ENCODE data around the gene VN1R5. TPM values are rescaled to one million over a fixed set of nuclear protein-coding genes. Genes with fewer than 3 reads are reported as not detected.

VN1R5 gene
- total RNA-seq, 1 experiment from 2014 or later = not detected

DNA sequence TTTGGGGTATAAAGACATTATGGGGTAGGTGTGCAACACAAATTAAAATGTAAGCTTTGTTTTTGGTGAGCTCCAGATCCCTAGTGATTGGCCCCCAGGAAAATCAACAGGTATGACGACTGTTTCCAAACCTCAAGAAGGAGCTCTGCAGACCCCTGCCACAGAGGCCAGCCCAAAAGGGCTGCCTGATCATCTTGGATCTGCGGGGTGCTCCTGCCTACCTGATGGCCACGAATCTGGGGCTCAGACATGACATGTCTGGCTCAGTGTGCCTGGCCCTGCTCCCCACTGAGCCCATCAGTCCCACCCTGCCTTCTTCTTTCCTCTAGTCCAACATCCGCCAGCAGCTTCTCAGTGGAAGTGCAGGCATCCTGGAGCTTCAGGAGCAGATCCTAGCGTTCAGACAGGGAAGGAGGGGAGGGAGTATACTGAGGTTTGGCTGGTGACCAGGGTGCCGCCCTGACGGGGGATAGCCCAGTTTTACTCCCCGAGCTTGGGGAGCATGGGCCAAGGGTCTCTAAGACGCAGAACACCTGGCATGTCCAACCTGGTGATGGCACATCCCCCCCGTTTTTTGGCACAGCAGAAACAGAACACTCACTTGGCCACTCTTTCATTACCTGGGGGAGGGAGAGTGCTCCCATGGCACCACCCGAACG lies 44.0 kb downstream of the VN1R5 start:
- peaks cover 29% of the 10 kb centered on the region for H3K4me1 ChIP-seq (ENCODE audit: insufficient read depth, low read length)
- no peaks in the 10 kb centered on the region for H3K27me3 ChIP-seq (ENCODE audit: insufficient read depth, low read length)
- H3K4me2 ChIP-seq (ENCODE audit: insufficient read depth, insufficient read length, low read length) = no peak overlapping the region
- no peak overlapping the region for H3K4me3 Mint-ChIP-seq
- H3K79me1 ChIP-seq (ENCODE audit: insufficient read depth, low read depth, low read length, poor library complexity, severe bottlenecking) = no peaks in the 10 kb centered on the region
- no peaks in the 10 kb centered on the region; the same call in 1 of the 2 replicates for H3K27me3 Mint-ChIP-seq (ENCODE audit: low read depth)
- no peak overlapping the region for H4K5ac ChIP-seq (ENCODE audit: insufficient read length, low read depth, low read length)
- peaks cover 52 to 73% (median 65%) of the 10 kb centered on the region in 3 experiments for H3K36me3 Mint-ChIP-seq (ENCODE audit: insufficient read depth in 1 of 3, low read depth in 3 of 3)
- H3K27ac ChIP-seq (ENCODE audit: insufficient read length, low read depth, low read length) = no peak overlapping the region
- no peaks in the 10 kb centered on the region; a peak in 1 of 5 replicates for H3K9me3 Mint-ChIP-seq
- H3K9ac ChIP-seq (ENCODE audit: extremely low read depth, insufficient read length, low read length) = no peak overlapping the region
- H3K9me3 ChIP-seq (ENCODE audit: control insufficient read depth, low read depth, low read length) = no peaks in the 10 kb centered on the region
- H2BK5ac ChIP-seq (ENCODE audit: insufficient read length, low read length) = no peak overlapping the region
- H3K18ac ChIP-seq (ENCODE audit: insufficient read length, low read depth, low read length) = no peak overlapping the region
- TF ChIP-seq, protein P1, sequence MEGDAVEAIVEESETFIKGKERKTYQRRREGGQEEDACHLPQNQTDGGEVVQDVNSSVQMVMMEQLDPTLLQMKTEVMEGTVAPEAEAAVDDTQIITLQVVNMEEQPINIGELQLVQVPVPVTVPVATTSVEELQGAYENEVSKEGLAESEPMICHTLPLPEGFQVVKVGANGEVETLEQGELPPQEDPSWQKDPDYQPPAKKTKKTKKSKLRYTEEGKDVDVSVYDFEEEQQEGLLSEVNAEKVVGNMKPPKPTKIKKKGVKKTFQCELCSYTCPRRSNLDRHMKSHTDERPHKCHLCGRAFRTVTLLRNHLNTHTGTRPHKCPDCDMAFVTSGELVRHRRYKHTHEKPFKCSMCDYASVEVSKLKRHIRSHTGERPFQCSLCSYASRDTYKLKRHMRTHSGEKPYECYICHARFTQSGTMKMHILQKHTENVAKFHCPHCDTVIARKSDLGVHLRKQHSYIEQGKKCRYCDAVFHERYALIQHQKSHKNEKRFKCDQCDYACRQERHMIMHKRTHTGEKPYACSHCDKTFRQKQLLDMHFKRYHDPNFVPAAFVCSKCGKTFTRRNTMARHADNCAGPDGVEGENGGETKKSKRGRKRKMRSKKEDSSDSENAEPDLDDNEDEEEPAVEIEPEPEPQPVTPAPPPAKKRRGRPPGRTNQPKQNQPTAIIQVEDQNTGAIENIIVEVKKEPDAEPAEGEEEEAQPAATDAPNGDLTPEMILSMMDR (conservative IDR thresholded peaks at IDR 0.05) = no peak
- H4K8ac ChIP-seq (replicated peaks; ENCODE audit: insufficient read length, low read depth, low read length) = no peak overlapping the region
- H3K79me2 ChIP-seq (ENCODE audit: insufficient read depth, low read length) = no peaks in the 10 kb centered on the region
- peak overlapping the region in 2 of 3 experiments; percentile 45 to 57; a peak in 1 of 7 replicates for H3K27ac Mint-ChIP-seq
- no peak overlapping the region for H2BK120ac ChIP-seq (ENCODE audit: low read depth, low read length, poor library complexity, severe bottlenecking)
- no peak for DNase-seq
- H3K56ac ChIP-seq (ENCODE audit: insufficient read length, low read depth, low read length) = no peak overlapping the region
- H3K14ac ChIP-seq (ENCODE audit: insufficient read depth, low read length) = no peak overlapping the region; the same call in 1 of the 2 replicates
- no peak overlapping the region for H2BK12ac ChIP-seq (ENCODE audit: insufficient read length, low read depth, low read length)
- peaks cover 50% of the 10 kb centered on the region in 2 experiments for H3K4me1 Mint-ChIP-seq
- no peak overlapping the region for H2AFZ ChIP-seq (ENCODE audit: low read length)
- no peak overlapping the region for H3K23ac ChIP-seq (ENCODE audit: insufficient read length, low read depth, low read length)
- no peaks in the 10 kb centered on the region for H4K20me1 ChIP-seq (ENCODE audit: control insufficient read depth, insufficient read depth, insufficient read length)
- H2AK5ac ChIP-seq (ENCODE audit: insufficient read length, low read length) = no peak overlapping the region
- no CpG with 5 or more reads among the region's 12 CpGs for WGBS (ENCODE audit: extremely low coverage, insufficient read length, low lambda C conversion rate)
- no peak overlapping the region for H2BK20ac ChIP-seq (ENCODE audit: low read depth, low read length, poor library complexity, severe bottlenecking)
- H3T11ph ChIP-seq (ENCODE audit: low read length) = no peak overlapping the region
- H3K23me2 ChIP-seq (ENCODE audit: insufficient read length, low read depth, low read length, poor library complexity, severe bottlenecking) = no peaks in the 10 kb centered on the region
- no peak overlapping the region for H3K4ac ChIP-seq (ENCODE audit: low read depth, low read length)
- no peak overlapping the region for H2BK15ac ChIP-seq (ENCODE audit: low read depth, low read length)
- H4K91ac ChIP-seq (ENCODE audit: insufficient read length, low read depth, low read length) = no peak overlapping the region
